ENCODE data around the gene ELF3. TPM values are rescaled to one million over a fixed set of nuclear protein-coding genes. Genes with fewer than 3 reads are reported as not detected.

Gene ELF3
- total RNA-seq, 1 donor from 2014 or later = 74.1 TPM

DNA sequence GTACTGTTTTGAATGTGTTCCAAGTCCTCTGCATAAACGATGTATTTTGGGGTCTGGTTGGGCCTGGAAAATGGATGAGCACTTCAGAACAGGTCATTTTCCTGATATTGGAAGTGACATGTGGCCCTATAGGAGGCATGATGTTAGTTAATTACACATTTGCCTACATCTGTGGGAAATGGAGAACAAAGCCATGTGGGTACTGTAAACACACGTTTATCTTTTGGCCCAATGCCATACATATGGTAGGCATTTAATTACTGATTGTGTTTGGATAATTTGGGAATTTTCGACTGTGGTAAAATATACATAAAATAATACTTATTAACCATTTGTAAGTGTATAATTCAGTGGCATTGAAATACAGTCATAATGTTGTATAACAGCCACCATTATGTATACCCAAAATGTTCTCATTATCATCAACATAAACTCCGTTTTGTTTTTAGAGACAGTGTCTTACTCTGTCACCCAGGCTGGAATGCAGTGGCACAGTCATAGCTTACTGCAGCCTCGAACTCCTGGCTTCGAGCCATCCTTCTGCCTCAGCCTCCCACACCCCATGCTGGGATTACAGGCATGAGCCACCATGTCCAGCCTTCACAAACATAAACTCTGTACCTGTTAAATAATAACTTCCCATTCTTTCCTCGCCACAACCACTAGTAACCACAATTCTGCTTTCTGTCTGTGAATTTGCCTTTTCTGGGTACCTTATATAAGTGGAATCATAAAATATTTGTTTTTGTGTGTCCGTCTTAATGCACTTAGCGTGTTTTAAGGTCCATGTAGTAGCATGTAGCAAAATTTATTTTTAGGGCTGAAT, 39.8 kb upstream of the ELF3 start:
- H3K9me3 ChIP-seq = no peaks in the 10 kb centered on the region
- H3K27me3 ChIP-seq (ENCODE audit: low read depth) = no peaks in the 10 kb centered on the region
- intact Hi-C loops (cut with DNase I) = loop anchor here (10.0 kb wide), 1 partner anchor 76 kb away; no protein-coding TSS in a partner anchor
- DNase-seq (no peak), ATAC-seq (no peak)
- TF ChIP-seq, protein P1, sequence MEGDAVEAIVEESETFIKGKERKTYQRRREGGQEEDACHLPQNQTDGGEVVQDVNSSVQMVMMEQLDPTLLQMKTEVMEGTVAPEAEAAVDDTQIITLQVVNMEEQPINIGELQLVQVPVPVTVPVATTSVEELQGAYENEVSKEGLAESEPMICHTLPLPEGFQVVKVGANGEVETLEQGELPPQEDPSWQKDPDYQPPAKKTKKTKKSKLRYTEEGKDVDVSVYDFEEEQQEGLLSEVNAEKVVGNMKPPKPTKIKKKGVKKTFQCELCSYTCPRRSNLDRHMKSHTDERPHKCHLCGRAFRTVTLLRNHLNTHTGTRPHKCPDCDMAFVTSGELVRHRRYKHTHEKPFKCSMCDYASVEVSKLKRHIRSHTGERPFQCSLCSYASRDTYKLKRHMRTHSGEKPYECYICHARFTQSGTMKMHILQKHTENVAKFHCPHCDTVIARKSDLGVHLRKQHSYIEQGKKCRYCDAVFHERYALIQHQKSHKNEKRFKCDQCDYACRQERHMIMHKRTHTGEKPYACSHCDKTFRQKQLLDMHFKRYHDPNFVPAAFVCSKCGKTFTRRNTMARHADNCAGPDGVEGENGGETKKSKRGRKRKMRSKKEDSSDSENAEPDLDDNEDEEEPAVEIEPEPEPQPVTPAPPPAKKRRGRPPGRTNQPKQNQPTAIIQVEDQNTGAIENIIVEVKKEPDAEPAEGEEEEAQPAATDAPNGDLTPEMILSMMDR (IDR thresholded peaks at IDR 0.05) = no peak
- no peaks in the 10 kb centered on the region for H3K4me1 ChIP-seq
- no peak overlapping the region for H3K27ac ChIP-seq
- H3K4me3 ChIP-seq = no peak overlapping the region
- H3K36me3 ChIP-seq = peaks cover 56% of the 10 kb centered on the region

GRCh38 chr1:201982082-201982622, 28.2 kb upstream of the ELF3 start:
- TF ChIP-seq, protein P1 (IDR thresholded peaks at IDR 0.05) = no peak
- peaks cover 5% of the 10 kb centered on the region for H3K36me3 ChIP-seq
- DNase-seq (peak; percentile 84), ATAC-seq (peak in 1 of 2 donors; percentile 3)
- no peaks in the 10 kb centered on the region for H3K27me3 ChIP-seq (ENCODE audit: low read depth)
- H3K27ac ChIP-seq = peak overlapping the region; percentile 97
- no peaks in the 10 kb centered on the region for H3K9me3 ChIP-seq
- intact Hi-C loops (cut with DNase I) = no loop called here
- peak overlapping the region; percentile 96 for H3K4me3 ChIP-seq
- peaks cover 26% of the 10 kb centered on the region for H3K4me1 ChIP-seq

GRCh38 chr1:201982623-201983379, 27.6 kb upstream of the ELF3 start, which contains the start of gene RNPEP:
Gene RNPEP, plus strand, starts transcription at chr1:201982648. Its CDS starts 19 bp downstream, at chr1:201982667.
- H3K4me1 ChIP-seq = peaks cover 26% of the 10 kb centered on the region
- TF ChIP-seq, protein P1 (IDR thresholded peaks at IDR 0.05) = peak; percentile 26
- intact Hi-C loops (cut with DNase I) = no loop called here

DNA sequence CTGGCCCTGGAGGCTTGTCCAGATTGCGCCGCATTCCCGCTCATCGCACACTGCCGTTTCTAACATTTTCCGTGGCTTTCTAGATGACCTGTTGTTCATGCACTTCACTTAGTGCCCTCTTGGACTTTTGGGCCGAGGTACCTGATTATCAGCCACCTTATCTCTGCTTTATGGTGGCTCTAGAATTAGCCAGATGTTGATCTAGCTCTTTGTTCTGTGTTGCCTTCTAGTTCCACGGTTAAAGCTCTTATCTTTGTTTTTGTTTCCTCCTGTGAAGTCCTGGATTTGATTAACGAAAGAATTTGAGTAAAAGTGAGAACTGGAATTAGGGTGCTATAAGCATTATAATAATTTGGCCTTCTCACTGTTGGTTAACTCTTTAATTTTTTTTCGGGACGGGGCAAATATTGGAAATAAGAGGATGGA, 27.0 kb upstream of the ELF3 start:
- intact Hi-C loops (cut with DNase I) = no loop called here
- TF ChIP-seq, protein P1 (IDR thresholded peaks at IDR 0.05) = peak; percentile 17
- peak overlapping the region; percentile 97 for H3K27ac ChIP-seq

More at GRCh38 chr1:201982623-201983379, 27.6 kb upstream of the ELF3 start, which contains the start of gene RNPEP:
- peak; percentile 94 to 95 for ATAC-seq
- DNase-seq = peak; percentile 85
- Histone ChIP-seq H3K27ac (peak within 1 kb of the TSS; percentile 97), H3K27me3 (ENCODE audit: low read depth) (no peaks in the 10 kb centered on the region), H3K4me3 (peak within 1 kb of the TSS; percentile 96), H3K9me3 (no peaks in the 10 kb centered on the region), H3K36me3 (peaks cover 7% of the 10 kb centered on the region)

GRCh38 chr1:201984446-201984845, 25.9 kb upstream of the ELF3 start:
- TF ChIP-seq, protein P1 (IDR thresholded peaks at IDR 0.05) = no peak
- H3K9me3 ChIP-seq = no peaks in the 10 kb centered on the region
- H3K36me3 ChIP-seq = peaks cover 19% of the 10 kb centered on the region
- ATAC-seq = no peak
- H3K27me3 ChIP-seq (ENCODE audit: low read depth) = no peaks in the 10 kb centered on the region
- no peak for DNase-seq
- H3K4me1 ChIP-seq = peaks cover 26% of the 10 kb centered on the region
- no peak overlapping the region for H3K4me3 ChIP-seq
- intact Hi-C loops (cut with DNase I) = no loop called here
- H3K27ac ChIP-seq = no peak overlapping the region

More for the DNA sequence above, 27.0 kb upstream of the ELF3 start:
- H3K36me3 ChIP-seq = peaks cover 8% of the 10 kb centered on the region
- DNase-seq (no peak), ATAC-seq (no peak)
- no peaks in the 10 kb centered on the region for H3K27me3 ChIP-seq (ENCODE audit: low read depth)
- peaks cover 26% of the 10 kb centered on the region for H3K4me1 ChIP-seq
- peak overlapping the region; percentile 96 for H3K4me3 ChIP-seq
- H3K9me3 ChIP-seq = no peaks in the 10 kb centered on the region

Data from lower lobe of right lung (tissue), 2 donors.